Measurements from ENCODE around the gene SMPD4. TPM values are rescaled to one million over a fixed set of nuclear protein-coding genes. Genes with fewer than 3 reads are reported as not detected.
"Not testable (repeated sequence)": the region's sequence is repeated elsewhere in the genome, so short reads cannot be mapped to it uniquely, and the experiment has no call there.

SMPD4 gene
- total RNA-seq, 6 donors from 2014 or later = 33.3 to 109 (median 44.6) TPM

- H3K27ac ChIP-seq = no peak within 1 kb of the TSS
- no peaks in the 10 kb centered on the region for H3K4me1 ChIP-seq
- WGBS, 2 donors = 100% methylated on average over 19 of the region's 26 CpGs; no CpG with 5 or more reads in 1 of the 2 donors
- TF ChIP-seq POLR2A (IDR thresholded peaks at IDR 0.05) (no peak), POLR2AphosphoS5 (IDR thresholded peaks at IDR 0.05) (no peak), CTCF (IDR thresholded peaks at IDR 0.05) (no peak), EP300 (IDR thresholded peaks at IDR 0.05) (no peak)
- DNase-seq = no peak
- H3K4me3 ChIP-seq = no peak within 1 kb of the TSS
- no peak for ATAC-seq (ENCODE audit: low FRiP score in 2 of 2)
- H3K27me3 ChIP-seq = no peaks in the 10 kb centered on the region
- H3K36me3 ChIP-seq = no peaks in the 10 kb centered on the region
- H3K9me3 ChIP-seq = no peaks in the 10 kb centered on the region
These were observed 16.9 kb upstream of the SMPD4 start, which contains the start of gene TUBA3E for GRCh38 chr2:130198343-130198742. TUBA3E (minus strand) TSS chr2:130198439; CDS start chr2:130198360, 79 bp downstream.

- not testable (repeated sequence) for H3K4me1 ChIP-seq; H3K9me3 ChIP-seq; H3K36me3 ChIP-seq; H3K27me3 ChIP-seq; ATAC-seq (ENCODE audit: low FRiP score in 2 of 2); H3K27ac ChIP-seq; H3K4me3 ChIP-seq; DNase-seq
- WGBS, 2 donors = 90 to 92% methylated on average over 7 of the region's 13 CpGs
These were observed 14.7 kb upstream of the SMPD4 start for GRCh38 chr2:130196052-130196451.

- WGBS, 2 donors = 78% methylated on average over 8 of the region's 9 CpGs
- not testable (repeated sequence) for H3K27ac ChIP-seq
These were observed 13.8 kb upstream of the SMPD4 start for GRCh38 chr2:130195089-130195635.

GRCh38 chr2:130193824-130194223, 12.4 kb upstream of the SMPD4 start:
- not testable (repeated sequence) for H3K4me1 ChIP-seq; H3K36me3 ChIP-seq; ATAC-seq (ENCODE audit: low FRiP score in 2 of 2); H3K27ac ChIP-seq; H3K9me3 ChIP-seq; DNase-seq; H3K4me3 ChIP-seq; H3K27me3 ChIP-seq
- 86 to 90% methylated on average over 2 to 8 of the region's 22 CpGs for WGBS, 2 donors

More at GRCh38 chr2:130195089-130195635, 13.8 kb upstream of the SMPD4 start:
- not testable (repeated sequence) for H3K36me3 ChIP-seq; H3K9me3 ChIP-seq; ATAC-seq (ENCODE audit: low FRiP score in 2 of 2); H3K27me3 ChIP-seq; H3K4me1 ChIP-seq; H3K4me3 ChIP-seq; DNase-seq

GRCh38 chr2:130192451-130192850, 11.0 kb upstream of the SMPD4 start:
- H3K9me3 ChIP-seq; H3K4me3 ChIP-seq; ATAC-seq (ENCODE audit: low FRiP score in 2 of 2); H3K4me1 ChIP-seq; H3K27ac ChIP-seq; H3K36me3 ChIP-seq; H3K27me3 ChIP-seq; DNase-seq: not testable (repeated sequence)
- WGBS, 2 donors = 73 to 94% methylated on average over 2 to 3 of the region's 3 CpGs

GRCh38 chr2:130191319-130191718, 9.9 kb upstream of the SMPD4 start:
- not testable (repeated sequence) for H3K9me3 ChIP-seq; H3K27me3 ChIP-seq; H3K36me3 ChIP-seq; ATAC-seq (ENCODE audit: low FRiP score in 2 of 2); H3K4me3 ChIP-seq; DNase-seq; H3K4me1 ChIP-seq; H3K27ac ChIP-seq
- whole genome bisulfite sequencing, 2 donors = 94 to 96% methylated on average over 6 of the region's 6 CpGs

GRCh38 chr2:130190237-130190636, 8.8 kb upstream of the SMPD4 start:
- 80 to 92% methylated on average over 12 to 15 of the region's 15 CpGs for WGBS, 2 donors
- Histone ChIP-seq H3K27me3 (no peaks in the 10 kb centered on the region), H3K4me1 (no peaks in the 10 kb centered on the region), H3K27ac (no peak overlapping the region), H3K36me3 (peaks cover 0 to 9% (median 0%) of the 10 kb centered on the region in 4 donors), H3K4me3 (no peak overlapping the region), H3K9me3 (no peaks in the 10 kb centered on the region)
- ATAC-seq (ENCODE audit: low FRiP score in 2 of 2) (no peak), DNase-seq (no peak)
- no peak for TF ChIP-seq POLR2A (IDR thresholded peaks at IDR 0.05)
- TF ChIP-seq CTCF (IDR thresholded peaks at IDR 0.05) = no peak
- no peak for TF ChIP-seq EP300 (IDR thresholded peaks at IDR 0.05)
- TF ChIP-seq POLR2AphosphoS5 (IDR thresholded peaks at IDR 0.05) = no peak

- WGBS, 2 donors = 86 to 96% methylated on average over 3 to 4 of the region's 4 CpGs
- H3K27ac ChIP-seq; H3K9me3 ChIP-seq; H3K4me3 ChIP-seq; ATAC-seq (ENCODE audit: low FRiP score in 2 of 2); H3K4me1 ChIP-seq; DNase-seq; H3K27me3 ChIP-seq; H3K36me3 ChIP-seq: not testable (repeated sequence)
These were observed 7.6 kb upstream of the SMPD4 start for GRCh38 chr2:130188958-130189357.

GRCh38 chr2:130187859-130188792, 6.7 kb upstream of the SMPD4 start:
- not testable (repeated sequence) for ATAC-seq (ENCODE audit: low FRiP score in 2 of 2); H3K27ac ChIP-seq; H3K4me3 ChIP-seq; H3K9me3 ChIP-seq; DNase-seq; H3K36me3 ChIP-seq; H3K27me3 ChIP-seq
- H3K4me1 ChIP-seq = peaks cover 0 to 11% (median 6%) of the 10 kb centered on the region in 4 donors
- WGBS, 2 donors = 92% methylated on average over 17 of the region's 17 CpGs

All from upper lobe of left lung (tissue), 6 donors.